Thoracic aorta (tissue), 2 donors: ENCODE data around the gene RASD2. TPM values are rescaled to one million over a fixed set of nuclear protein-coding genes. Genes with fewer than 3 reads are reported as not detected.

Experiments
- ATAC-seq: fragments of 150-250 bp; one replicate; pipeline ENCODE4 v1.8.0; 2017; ENCODE audit warnings: low read depth; ENCODE audit not compliant: insufficient number of reproducible peaks, low FRiP score
- DNase-seq: peaks from one replicate; pipeline ENCODE4 v3.0.0-alpha.2; 2020; ENCODE audit warnings: low spot score
- H3K27ac ChIP-seq, 2 donors: fragments of 200-600 bp; sonication (generic); 1 replicate in 1 of 2; 2 replicates in 1 of 2; pipeline ENCODE4 v1.5.1; 2016; ENCODE audit warnings: mild to moderate bottlenecking in 2 of 2, moderate library complexity in 2 of 2
- H3K27me3 ChIP-seq: fragments of 200-600 bp; sonication (generic); replicated peaks from 2 replicates; pipeline ENCODE4 v1.6.0; 2016; ENCODE audit warnings: mild to moderate bottlenecking; ENCODE audit not compliant: insufficient read depth
- H3K36me3 ChIP-seq: fragments of 200-600 bp; sonication (generic); one replicate; pipeline ENCODE4 v1.5.1; 2016
- H3K4me1 ChIP-seq, 2 donors: fragments of 200-600 bp; sonication (generic); 1 replicate in 1 of 2; 2 replicates in 1 of 2; pipeline versions ENCODE4 v1.5.1 to v1.6.0; 2016; ENCODE audit warnings: low read depth in 2 of 2, mild to moderate bottlenecking in 1 of 2; ENCODE audit not compliant: control insufficient read depth in 1 of 2
- H3K4me3 ChIP-seq: fragments of 200-600 bp; sonication (generic); 2 replicates; pipeline ENCODE4 v1.5.1; 2016; ENCODE audit warnings: mild to moderate bottlenecking
- H3K9me3 ChIP-seq: fragments of 200-600 bp; sonication (generic); 2 replicates; pipeline ENCODE4 v1.5.1; 2016
- CTCF ChIP-seq: fragments of 200-600 bp; sonication (generic); IDR thresholded peaks from one replicate; pipeline ENCODE4 v1.5.1; 2019; ENCODE audit warnings: antibody characterized with exemption
- total RNA-seq, 2 donors: library from RNA; depleted of rRNA; stranded (reverse); fragments of >200 nt; gene quantifications; one replicate each; pipeline versions ENCODE4 v1.1.0 to v1.2.3, GENCODE V29; 2016

RASD2 gene
- total RNA-seq, 2 donors from 2014 or later: 14.0 to 18.8 TPM

- Histone ChIP-seq H3K27me3 (no peaks in the 10 kb centered on the region), H3K36me3 (no peaks in the 10 kb centered on the region), H3K4me1 (no peaks in the 10 kb centered on the region), H3K27ac (no peak overlapping the region), H3K9me3 (no peaks in the 10 kb centered on the region), H3K4me3 (no peak overlapping the region)
- no peak for TF ChIP-seq CTCF
- DNase-seq (no peak), ATAC-seq (no peak)
Measured at GRCh38 chr22:35598396-35598710, 57.7 kb downstream of the RASD2 start.

- Histone ChIP-seq H3K4me3 (no peak overlapping the region), H3K4me1 (no peaks in the 10 kb centered on the region), H3K27ac (no peak overlapping the region), H3K27me3 (no peaks in the 10 kb centered on the region), H3K9me3 (no peaks in the 10 kb centered on the region), H3K36me3 (no peaks in the 10 kb centered on the region)
- TF ChIP-seq CTCF: no peak
- ATAC-seq: no peak
- no peak for DNase-seq
Measured at GRCh38 chr22:35599364-35599763, 58.7 kb downstream of the RASD2 start.

- DNase-seq (no peak), ATAC-seq (no peak)
- no peak for TF ChIP-seq CTCF
- Histone ChIP-seq H3K27me3 (no peaks in the 10 kb centered on the region), H3K36me3 (no peaks in the 10 kb centered on the region), H3K4me1 (peaks cover 0 to under 1% of the 10 kb centered on the region in 2 donors), H3K27ac (no peak overlapping the region), H3K4me3 (no peak overlapping the region), H3K9me3 (no peaks in the 10 kb centered on the region)
Measured at GRCh38 chr22:35600476-35600875, 59.8 kb downstream of the RASD2 start.

GRCh38 chr22:35601013-35601580, 60.5 kb downstream of the RASD2 start:
- H3K4me1 ChIP-seq: peaks cover 5 to 6% of the 10 kb centered on the region in 2 donors
- no peaks in the 10 kb centered on the region for H3K9me3 ChIP-seq
- H3K4me3 ChIP-seq: no peak overlapping the region
- no peaks in the 10 kb centered on the region for H3K36me3 ChIP-seq
- TF ChIP-seq CTCF: no peak
- no peaks in the 10 kb centered on the region for H3K27me3 ChIP-seq
- no peak for ATAC-seq
- no peak for DNase-seq
- no peak overlapping the region for H3K27ac ChIP-seq

GRCh38 chr22:35601743-35602615, 61.3 kb downstream of the RASD2 start:
- H3K4me1 ChIP-seq: peaks cover 11 to 12% of the 10 kb centered on the region in 2 donors
- H3K27me3 ChIP-seq: no peaks in the 10 kb centered on the region
- H3K36me3 ChIP-seq: no peaks in the 10 kb centered on the region
- ATAC-seq: no peak
- H3K9me3 ChIP-seq: no peaks in the 10 kb centered on the region
- H3K27ac ChIP-seq: no peak overlapping the region
- no peak for DNase-seq
- H3K4me3 ChIP-seq: no peak overlapping the region
- no peak for TF ChIP-seq CTCF

Other genes with a start within 250 kb of the RASD2 start
- 10 to 100 TPM; 64.7 to 78.4 TPM for gene TOM1, start 240.9 kb upstream of the RASD2 start, total RNA-seq
- 100 to 1,000 TPM in 1 of 2 donors, 10 to 100 TPM in 1; 28.3 to 332 TPM for gene HMOX1, start 159.7 kb upstream of the RASD2 start, total RNA-seq
- gene MCM5, start 140.7 kb upstream of the RASD2 start, total RNA-seq: 10 to 100 TPM; 18.1 to 53.1 TPM
- gene MB, start 76.5 kb downstream of the RASD2 start, total RNA-seq: not detected
- 10 to 100 TPM; 15.3 to 26.5 TPM for gene APOL6, start 107.6 kb downstream of the RASD2 start, total RNA-seq
- gene APOL5, start 177.0 kb downstream of the RASD2 start, total RNA-seq: not detected